Muscle of leg (tissue), 11 donors: ENCODE measurements around the gene CPEB1. TPM values are rescaled to one million over a fixed set of nuclear protein-coding genes. Genes with fewer than 3 reads are reported as not detected.

Experiments
- DNase-seq: peaks from one replicate; pipeline ENCODE4 v3.0.0; 2013
- H3K27ac ChIP-seq: one replicate; pipeline ENCODE4 v1.5.1; 2013; ENCODE audit warnings: mild to moderate bottlenecking, low read length, control low read depth
- H3K27me3 ChIP-seq: one replicate; pipeline ENCODE4 v1.6.1; 2013; ENCODE audit warnings: low read length; ENCODE audit not compliant: control insufficient read depth, insufficient read depth
- H3K36me3 ChIP-seq: one replicate; pipeline ENCODE4 v1.6.1; 2013; ENCODE audit warnings: low read length; ENCODE audit not compliant: control insufficient read depth, insufficient read depth
- H3K4me1 ChIP-seq: one replicate; pipeline ENCODE4 v1.6.1; 2013; ENCODE audit warnings: low read length; ENCODE audit not compliant: control insufficient read depth, insufficient read depth
- H3K4me3 ChIP-seq: one replicate; pipeline ENCODE4 v1.5.1; 2013; ENCODE audit warnings: low read length, control low read depth
- H3K9me3 ChIP-seq: replicated peaks from 2 replicates; pipeline ENCODE4 v1.6.1; 2013; ENCODE audit warnings: low read depth, low read length; ENCODE audit not compliant: control insufficient read depth
- WGBS: methylation state at CpG from one replicate; pipeline ENCODE4 v1.1.5; 2013; ENCODE audit warnings: missing lambda C conversion rate; ENCODE audit not compliant: insufficient coverage; 5-methylcytosine and 5-hydroxymethylcytosine counted together
- polyA plus RNA-seq, 8 donors: library from polyadenylated mRNA; unstranded; fragments of 120-200 nt; gene quantifications; one replicate each; pipeline versions ENCODE4 v1.2.1 to v1.2.3, GENCODE V29; 2013; ENCODE audit warnings: inconsistent platforms in 1 of 8, low replicate concordance in 1 of 8; ENCODE audit not compliant: insufficient read length in 8 of 8, insufficient read depth in 1 of 8
- total RNA-seq: library from RNA; stranded (reverse); fragments of 120-200 nt; gene quantifications from one replicate; pipeline ENCODE4 v1.2.4, GENCODE V29; 2013

CPEB1 gene
- total and polyA plus RNA-seq, 9 donors, result 0.08 to 1.3 (median 0.62) TPM

- Histone ChIP-seq H3K9me3 (no peaks in the 10 kb centered on the region), H3K4me1 (no peaks in the 10 kb centered on the region), H3K27ac (no peak overlapping the region), H3K27me3 (peaks cover 9% of the 10 kb centered on the region), H3K4me3 (no peak overlapping the region), H3K36me3 (no peaks in the 10 kb centered on the region)
- DNase-seq, result no peak
- 46% methylated on average over 2 of the region's 2 CpGs for WGBS
Measured at GRCh38 chr15:82552861-82553260, 94.3 kb downstream of the CPEB1 start.

DNA sequence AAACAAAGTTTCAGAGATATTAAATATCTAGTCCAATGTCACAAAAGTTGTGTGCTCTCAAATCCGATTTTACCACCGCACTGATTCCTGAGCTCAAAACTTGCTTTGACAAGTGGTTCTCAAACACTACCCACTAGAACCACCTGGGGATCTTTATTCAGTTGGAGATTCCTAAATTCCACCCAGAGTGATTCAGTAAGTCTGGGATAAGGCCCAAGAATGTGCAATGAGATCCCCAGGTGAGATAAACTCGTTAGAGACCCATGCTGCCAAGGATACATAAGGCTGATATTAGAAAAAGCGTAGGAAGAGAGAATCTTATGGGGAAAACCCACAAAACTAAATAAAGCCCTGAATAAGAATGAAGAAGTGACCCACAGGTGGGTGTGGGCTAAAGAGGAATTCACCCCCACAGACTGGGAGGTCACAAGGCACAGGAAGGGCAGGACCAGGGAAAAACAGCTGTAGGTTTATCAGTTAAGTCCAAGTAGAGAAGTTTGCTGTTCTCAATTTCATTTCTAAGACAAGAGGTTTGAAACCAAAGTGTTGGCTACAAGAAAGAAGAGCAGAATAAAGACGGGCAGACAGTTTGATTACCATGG, 95.4 kb downstream of the CPEB1 start:
- H3K36me3 ChIP-seq, result no peaks in the 10 kb centered on the region

DNA sequence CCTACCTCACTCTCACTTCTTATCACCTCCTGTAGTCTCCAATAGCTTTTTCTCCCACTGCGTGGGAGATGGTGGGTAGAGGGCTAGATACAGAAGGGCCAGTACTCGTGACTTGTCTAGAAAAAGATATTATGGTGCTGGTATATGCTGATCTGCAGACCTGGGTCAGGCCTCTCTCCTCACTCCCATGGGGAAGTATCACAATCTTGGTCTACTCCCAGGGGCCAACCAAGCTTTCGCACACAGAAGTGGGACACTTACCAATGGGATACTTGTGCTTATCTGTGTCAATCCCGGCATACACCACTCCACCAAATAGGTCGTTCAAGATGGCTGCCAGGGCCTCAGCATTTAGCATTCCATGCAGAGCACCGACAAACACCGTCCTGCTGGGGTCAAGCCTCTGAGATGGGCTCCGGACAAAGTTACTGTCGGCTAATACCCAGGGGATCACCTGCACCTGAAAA, 97.9 kb downstream of the CPEB1 start:
- WGBS, result 98% methylated on average over 7 of the region's 9 CpGs

More for the DNA sequence above, 95.4 kb downstream of the CPEB1 start:
- H3K4me3 ChIP-seq, result no peak overlapping the region
- H3K4me1 ChIP-seq, result no peaks in the 10 kb centered on the region
- no CpG with 5 or more reads among the region's 5 CpGs for WGBS
- no peak overlapping the region for H3K27ac ChIP-seq
- no peaks in the 10 kb centered on the region for H3K9me3 ChIP-seq
- no peak for DNase-seq
- H3K27me3 ChIP-seq, result peaks cover 9% of the 10 kb centered on the region

DNA sequence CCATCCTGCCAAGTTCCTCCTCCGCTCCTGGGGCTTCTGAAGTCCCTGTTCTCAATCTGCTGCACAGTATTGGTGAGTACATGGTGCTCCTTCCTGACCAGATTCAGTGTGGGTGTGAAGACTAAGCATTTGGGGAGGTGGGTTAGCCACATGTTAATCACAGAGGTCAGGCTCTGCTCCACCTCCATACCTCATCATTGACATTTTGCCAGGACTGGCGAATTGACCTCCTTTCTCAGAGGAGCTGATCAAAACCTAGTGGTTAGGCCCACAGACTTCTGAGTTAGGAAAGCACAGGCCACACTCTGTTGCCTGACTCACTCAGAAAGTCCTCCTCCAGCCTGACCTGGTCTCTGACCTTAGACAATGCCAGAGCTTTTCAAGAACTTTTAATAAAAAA, 98.5 kb downstream of the CPEB1 start:
- no peak for DNase-seq
- H3K27me3 ChIP-seq, result peaks cover 5% of the 10 kb centered on the region
- H3K9me3 ChIP-seq, result no peaks in the 10 kb centered on the region
- H3K4me3 ChIP-seq, result no peak overlapping the region
- WGBS, result 66% methylated on average over 2 of the region's 2 CpGs
- H3K4me1 ChIP-seq, result no peaks in the 10 kb centered on the region
- H3K36me3 ChIP-seq, result no peaks in the 10 kb centered on the region
- H3K27ac ChIP-seq, result no peak overlapping the region

More for the DNA sequence above, 97.9 kb downstream of the CPEB1 start:
- Histone ChIP-seq H3K36me3 (no peaks in the 10 kb centered on the region), H3K27ac (no peak overlapping the region), H3K4me3 (no peak overlapping the region), H3K9me3 (no peaks in the 10 kb centered on the region), H3K27me3 (peaks cover 5% of the 10 kb centered on the region), H3K4me1 (no peaks in the 10 kb centered on the region)
- no peak for DNase-seq

DNA sequence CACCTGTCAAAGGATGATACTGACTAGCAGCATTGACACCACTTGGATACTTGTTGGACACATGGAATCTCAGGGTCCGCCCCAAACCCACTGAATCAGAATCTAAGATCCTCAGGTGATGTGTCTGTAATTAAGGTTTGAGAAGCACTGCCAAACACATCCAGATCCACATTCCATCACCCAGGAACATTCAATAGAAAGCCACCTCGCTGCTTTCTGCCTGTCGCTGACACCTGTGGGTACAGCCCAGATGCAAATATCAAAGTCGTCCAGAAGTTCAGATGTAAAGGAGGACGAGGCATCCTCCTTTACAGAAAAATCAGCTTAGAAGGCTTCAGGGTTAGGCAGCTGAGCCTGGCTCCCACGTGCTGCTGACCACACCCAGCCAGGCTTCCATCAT, 101.7 kb downstream of the CPEB1 start:
- WGBS, result 59% methylated on average over 3 of the region's 6 CpGs
- peaks cover 5% of the 10 kb centered on the region for H3K27me3 ChIP-seq
- H3K9me3 ChIP-seq, result no peaks in the 10 kb centered on the region
- peaks cover 4% of the 10 kb centered on the region for H3K4me1 ChIP-seq
- no peak overlapping the region for H3K4me3 ChIP-seq
- no peak overlapping the region for H3K27ac ChIP-seq
- no peak for DNase-seq
- H3K36me3 ChIP-seq, result no peaks in the 10 kb centered on the region

- Histone ChIP-seq H3K4me3 (no peak overlapping the region), H3K4me1 (peaks cover 4% of the 10 kb centered on the region), H3K9me3 (no peaks in the 10 kb centered on the region), H3K27ac (no peak overlapping the region), H3K36me3 (no peaks in the 10 kb centered on the region), H3K27me3 (peaks cover 2% of the 10 kb centered on the region)
- no CpG with 5 or more reads among the region's 3 CpGs for WGBS
- no peak for DNase-seq
Measured at GRCh38 chr15:82545002-82545401, 102.2 kb downstream of the CPEB1 start.

DNA sequence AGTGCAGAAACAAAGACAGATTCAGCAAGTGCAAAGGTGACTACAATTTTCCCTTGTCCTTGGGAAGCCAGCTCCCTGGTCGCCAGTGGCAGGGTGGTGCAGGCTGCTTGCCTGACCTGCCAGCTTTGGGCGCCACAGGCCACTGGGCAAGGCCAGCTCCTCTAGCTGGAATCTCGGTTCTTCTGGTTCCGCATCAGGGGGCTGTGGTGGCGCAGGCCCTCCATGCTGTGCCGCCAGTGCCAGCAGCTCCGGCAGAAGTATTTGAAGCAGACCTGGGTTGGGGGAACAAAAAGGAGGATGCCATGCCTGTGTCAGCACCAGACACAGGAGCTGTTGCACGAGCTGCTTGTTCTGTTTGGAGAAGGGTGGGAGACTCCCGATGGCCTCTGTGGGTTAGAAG, 102.7 kb downstream of the CPEB1 start:
- Histone ChIP-seq H3K9me3 (no peaks in the 10 kb centered on the region), H3K27me3 (peaks cover 2% of the 10 kb centered on the region), H3K36me3 (no peaks in the 10 kb centered on the region), H3K27ac (no peak overlapping the region), H3K4me3 (no peak overlapping the region), H3K4me1 (peaks cover 5% of the 10 kb centered on the region)
- WGBS, result 85% methylated on average over 7 of the region's 9 CpGs
- no peak for DNase-seq

DNA sequence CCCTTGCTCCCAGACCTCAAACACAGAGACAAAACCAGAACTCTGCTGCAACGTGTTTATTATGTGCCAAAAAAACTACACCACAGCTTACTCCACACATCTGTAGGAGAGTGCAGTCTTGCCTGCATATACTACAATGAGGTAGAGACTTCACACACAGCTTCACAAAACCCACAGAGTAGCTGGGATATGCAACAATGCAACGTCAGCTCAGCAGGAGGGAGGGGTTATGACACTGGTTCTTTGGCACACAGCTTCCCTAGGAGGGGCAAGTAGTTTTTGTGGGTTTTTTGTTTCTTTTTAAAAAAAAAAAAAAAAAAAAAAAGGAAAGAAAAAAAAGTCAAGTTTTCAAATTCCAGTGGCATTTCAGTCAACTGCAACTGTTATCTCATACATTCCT, 104.0 kb downstream of the CPEB1 start:
- Histone ChIP-seq H3K4me1 (peaks cover 15% of the 10 kb centered on the region), H3K4me3 (no peak overlapping the region), H3K36me3 (peaks cover 8% of the 10 kb centered on the region), H3K27me3 (peaks cover 2% of the 10 kb centered on the region), H3K27ac (no peak overlapping the region), H3K9me3 (no peaks in the 10 kb centered on the region)
- WGBS, result no CpG with 5 or more reads among the region's 2 CpGs
- DNase-seq, result peak; percentile 39

DNA sequence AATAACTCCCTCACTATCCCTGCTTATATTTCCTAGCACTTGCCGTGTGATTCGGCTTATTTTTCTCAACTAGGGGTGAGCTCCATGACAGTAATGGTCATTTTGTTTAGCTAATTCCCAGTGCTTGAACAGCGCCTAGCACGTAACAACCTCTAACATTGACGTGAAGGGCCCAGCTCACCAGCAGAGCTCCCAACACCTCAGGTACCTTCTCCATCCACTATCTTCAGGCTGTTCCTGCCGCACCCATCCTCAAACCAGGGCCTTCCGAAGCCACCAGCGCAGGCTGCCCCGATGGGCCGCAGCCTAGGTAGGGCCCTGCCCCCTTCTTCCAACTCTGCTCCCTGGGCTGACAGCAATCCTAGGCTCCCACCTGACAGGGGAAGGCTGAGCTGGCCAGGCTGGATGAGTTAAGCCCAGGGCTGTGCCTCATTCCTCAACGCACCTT, 106.2 kb downstream of the CPEB1 start:
- Histone ChIP-seq H3K36me3 (peaks cover 29% of the 10 kb centered on the region), H3K4me1 (peaks cover 15% of the 10 kb centered on the region), H3K27me3 (peaks cover 2% of the 10 kb centered on the region), H3K27ac (peak overlapping the region; percentile 94), H3K4me3 (peak overlapping the region; percentile 96), H3K9me3 (no peaks in the 10 kb centered on the region)
- 19% methylated on average over 11 of the region's 11 CpGs for WGBS
- peak; percentile 32 for DNase-seq

GRCh38 chr15:82540055-82540983, 106.8 kb downstream of the CPEB1 start, which contains the start of gene RPS17:
Gene RPS17, minus strand, starts transcription at chr15:82540457. Its CDS starts 29 bp downstream, at chr15:82540428.
- Histone ChIP-seq H3K27ac (peak within 1 kb of the TSS; percentile 94), H3K36me3 (peaks cover 35% of the 10 kb centered on the region), H3K4me1 (peaks cover 15% of the 10 kb centered on the region), H3K9me3 (no peaks in the 10 kb centered on the region), H3K4me3 (peak within 1 kb of the TSS; percentile 96), H3K27me3 (no peaks in the 10 kb centered on the region)
- peak; percentile 99 for DNase-seq
- 0% methylated on average over 68 of the region's 81 CpGs for WGBS
